IMR-90 (cell line): Measurements from ENCODE around the gene OXNAD1. TPM values are rescaled to one million over a fixed set of nuclear protein-coding genes. Genes with fewer than 3 reads are reported as not detected.

Experiments
- ATAC-seq: fragments of 200-7000 bp; cut with Tn5 transposase; 2 replicates; pipeline ENCODE4 v1.9.1; 2020; ENCODE audit warnings: low read depth, mild to moderate bottlenecking, moderate library complexity
- BruUV-seq: library from RNA; stranded (reverse); fragments of 400-500 nt; replicated peaks from 2 replicates; lab custom pipeline; 2021; lab: Mats Ljungman, UMichigan
- CTCF ChIA-PET: fragments of 300-600 bp; formaldehyde crosslinking; extraction: SDS; loops from one replicate; lab custom pipeline; 2021; ENCODE audit warnings: antibody characterized with exemption; lab: Yijun Ruan, JAX
- POLR2A ChIA-PET: fragments of 300-600 bp; sonication (Branson Sonifier 250); formaldehyde crosslinking; loops from one replicate; lab custom pipeline; 2022; ENCODE audit warnings: antibody characterized with exemption; ENCODE audit not compliant: unreplicated experiment; lab: Charles Lee
- DNase-seq: peaks from one replicate; pipeline ENCODE4 v3.0.0; 2013
- H2AFZ ChIP-seq: replicated peaks from 2 replicates; pipeline ENCODE3; 2013; ENCODE audit warnings: low read length, mild to moderate bottlenecking; ENCODE audit not compliant: poor library complexity
- H2AK5ac ChIP-seq: 2 replicates; pipeline ENCODE4 v1.6.1; 2013; ENCODE audit warnings: low read depth, low read length, inconsistent platforms
- H2AK9ac ChIP-seq: replicated peaks from 2 replicates; pipeline ENCODE3; 2013; ENCODE audit warnings: mild to moderate bottlenecking, low read depth, low read length, moderate library complexity; ENCODE audit not compliant: poor library complexity
- H2BK120ac ChIP-seq: 2 replicates; pipeline ENCODE4 v1.6.1; 2013; ENCODE audit warnings: low read depth, low read length, inconsistent platforms
- H2BK15ac ChIP-seq: 3 replicates; pipeline ENCODE4 v1.6.1; 2013; ENCODE audit warnings: low read depth, low read length, inconsistent platforms
- H2BK20ac ChIP-seq: 2 replicates; pipeline ENCODE4 v1.6.1; 2013; ENCODE audit warnings: low read depth, mild to moderate bottlenecking, inconsistent platforms, low read length, moderate library complexity
- H2BK5ac ChIP-seq: 2 replicates; pipeline ENCODE4 v1.6.1; 2013; ENCODE audit warnings: mild to moderate bottlenecking, low read depth, low read length, inconsistent platforms; ENCODE audit not compliant: poor library complexity, severe bottlenecking
- H3K14ac ChIP-seq: replicated peaks from 2 replicates; pipeline ENCODE4 v1.6.1; 2013; ENCODE audit warnings: low read depth, low read length, inconsistent platforms
- H3K18ac ChIP-seq: 2 replicates; pipeline ENCODE4 v1.6.1; 2013; ENCODE audit warnings: low read depth, low read length, control low read depth
- H3K23ac ChIP-seq: 2 replicates; pipeline ENCODE4 v1.6.1; 2013; ENCODE audit warnings: low read depth, low read length, inconsistent platforms
- H3K27ac ChIP-seq: 2 replicates; pipeline ENCODE4 v1.5.1; 2013; ENCODE audit warnings: mild to moderate bottlenecking, control low read depth, low read length; ENCODE audit not compliant: insufficient read depth
- H3K27me3 ChIP-seq: 2 replicates; pipeline ENCODE4 v1.6.1; 2013; ENCODE audit warnings: low read length; ENCODE audit not compliant: control insufficient read depth, insufficient read depth
- H3K36me3 ChIP-seq: 2 replicates; pipeline ENCODE4 v1.6.1; 2013; ENCODE audit warnings: low read length, mixed read lengths; ENCODE audit not compliant: control insufficient read depth, insufficient read depth
- H3K4ac ChIP-seq: 2 replicates; pipeline ENCODE4 v1.6.1; 2013; ENCODE audit warnings: low read depth, low read length, inconsistent platforms
- H3K4me1 ChIP-seq: 2 replicates; pipeline ENCODE4 v1.6.1; 2013; ENCODE audit warnings: low read length, mixed read lengths; ENCODE audit not compliant: control insufficient read depth, insufficient read depth
- H3K4me2 ChIP-seq: 2 replicates; pipeline ENCODE4 v1.6.1; 2013; ENCODE audit warnings: low read depth, mild to moderate bottlenecking, control low read depth, low read length, moderate library complexity
- H3K4me3 ChIP-seq: 2 replicates; pipeline ENCODE4 v1.5.1; 2013; ENCODE audit warnings: low read depth, mild to moderate bottlenecking, control low read depth, low read length, moderate library complexity; ENCODE audit not compliant: insufficient read depth
- H3K56ac ChIP-seq: 2 replicates; pipeline ENCODE4 v1.6.1; 2013; ENCODE audit warnings: low read length, inconsistent platforms; ENCODE audit not compliant: insufficient read depth; ENCODE audit errors: extremely low read depth
- H3K79me1 ChIP-seq, 2 experiments: 2 replicates each; pipeline ENCODE4 v1.6.1; 2013; ENCODE audit warnings: low read length in 2 of 2, inconsistent platforms in 1 of 2, low read depth in 1 of 2
- H3K9ac ChIP-seq: 2 replicates; pipeline ENCODE4 v1.6.1; 2013; ENCODE audit warnings: low read depth, low read length, control low read depth
- H3K9me1 ChIP-seq: 2 replicates; pipeline ENCODE4 v1.6.1; 2013; ENCODE audit warnings: low read length, inconsistent platforms; ENCODE audit not compliant: insufficient read depth
- H3K9me3 ChIP-seq: 2 replicates; pipeline ENCODE4 v1.6.1; 2013; ENCODE audit warnings: low read length; ENCODE audit not compliant: control insufficient read depth, insufficient read depth
- H4K20me1 ChIP-seq: 2 replicates; pipeline ENCODE4 v1.6.1; 2013; ENCODE audit warnings: low read length, inconsistent platforms; ENCODE audit not compliant: insufficient read depth
- H4K5ac ChIP-seq: 2 replicates; pipeline ENCODE4 v1.6.1; 2013; ENCODE audit warnings: mild to moderate bottlenecking, low read depth, low read length, control low read depth
- H4K8ac ChIP-seq, 2 experiments: 2 replicates each; pipeline ENCODE4 v1.6.1; 2013; ENCODE audit warnings: low read depth in 2 of 2, low read length in 2 of 2, control low read depth in 1 of 2, inconsistent platforms in 1 of 2
- H4K91ac ChIP-seq: 2 replicates; pipeline ENCODE4 v1.6.1; 2013; ENCODE audit warnings: low read depth, low read length, inconsistent platforms; ENCODE audit not compliant: insufficient read depth
- CHD1 ChIP-seq: IDR thresholded peaks from 2 replicates; pipeline ENCODE4 v1.6.1; 2012; ENCODE audit warnings: low read depth, low read length, improper control_type of control experiment
- CTCF ChIP-seq: conservative IDR thresholded peaks from 2 replicates; pipeline ENCODE4 v1.5.1; 2012; ENCODE audit warnings: mild to moderate bottlenecking, low read depth, low read length, improper control_type of control experiment
- FOS ChIP-seq: fragments of 150-350 bp; IDR thresholded peaks from 2 replicates; pipeline ENCODE4 v1.6.1; 2016; ENCODE audit warnings: low read depth, low read length
- MAFK ChIP-seq: IDR thresholded peaks from 2 replicates; pipeline ENCODE4 v1.6.1; 2012; ENCODE audit warnings: low read depth, low read length, improper control_type of control experiment
- NFE2L2 ChIP-seq: fragments of 150-350 bp; IDR thresholded peaks from 2 replicates; pipeline ENCODE4 v1.6.1; 2016; ENCODE audit warnings: low read depth, mild to moderate bottlenecking, low read length
- RAD21 ChIP-seq: IDR thresholded peaks from 2 replicates; pipeline ENCODE4 v1.6.1; 2012; ENCODE audit warnings: low read length, improper control_type of control experiment
- RCOR1 ChIP-seq: IDR thresholded peaks from 2 replicates; pipeline ENCODE4 v1.6.1; 2012; ENCODE audit warnings: mild to moderate bottlenecking, low read length, improper control_type of control experiment; ENCODE audit not compliant: insufficient replicate concordance
- RFX5 ChIP-seq: IDR thresholded peaks from 2 replicates; pipeline ENCODE4 v1.8.0; 2012; ENCODE audit warnings: low read depth, mild to moderate bottlenecking, low read length, moderate library complexity
- SMC3 ChIP-seq: fragments of 150-350 bp; IDR thresholded peaks from 2 replicates; pipeline ENCODE4 v1.6.1; 2016; ENCODE audit warnings: low read depth, mild to moderate bottlenecking, antibody characterized with exemption, low read length, moderate library complexity
- USF2 ChIP-seq: fragments of 150-350 bp; IDR thresholded peaks from 2 replicates; pipeline ENCODE4 v1.6.1; 2017; ENCODE audit warnings: mild to moderate bottlenecking, antibody characterized with exemption, low read length, low read depth
- dilution Hi-C: fragments of 300-500 bp; cut with HindIII; formaldehyde crosslinking; loops from one replicate; pipeline ENCODE4 v1.14.3; 2018; ENCODE audit warnings: low sequenced_read_pairs; ENCODE audit not compliant: unreplicated experiment
- in situ Hi-C: fragments of 300-500 bp; cut with MboI; formaldehyde crosslinking; loops from 3 replicates; pipeline ENCODE4 v1.14.3; 2019; ENCODE audit warnings: low sequenced_read_pairs, inconsistent platforms, mixed read lengths
- intact Hi-C: fragments of 100-400 bp; cut with micrococcal nuclease; formaldehyde crosslinking; loops from 2 replicates; pipeline ENCODE4 v1.10.0; 2022
- polyA plus RNA-seq, 3 experiments: library from polyadenylated mRNA; depleted of rRNA; stranded (reverse); fragments of >200 nt; gene quantifications; 2 replicates each; pipeline ENCODE4 v1.2.3, GENCODE V29; 2012; ENCODE audit warnings: low replicate concordance in 1 of 3
- total RNA-seq: library from RNA; depleted of rRNA; stranded (reverse); fragments of >200 nt; gene quantifications from 2 replicates; pipeline ENCODE4 v1.2.3, GENCODE V29; 2012

OXNAD1 gene
- total and polyA plus RNA-seq, 2 of the 4 experiments (the other 2 are of a cell fraction), result 6.2 to 11.3 TPM

GRCh38 chr3:16229681-16230080 is 35.3 kb upstream of the OXNAD1 start:
- H4K8ac ChIP-seq, result no peak overlapping the region
- H3K4ac ChIP-seq, result no peak overlapping the region
- no peak overlapping the region for H3K18ac ChIP-seq
- no peak overlapping the region for H2BK15ac ChIP-seq
- no peak overlapping the region for H4K5ac ChIP-seq
- no peak overlapping the region for H2AK5ac ChIP-seq
- intact Hi-C loops, result no loop called here
- no peak overlapping the region for H2BK20ac ChIP-seq
- H3K56ac ChIP-seq, result no peak overlapping the region
- no peak overlapping the region for H3K27ac ChIP-seq
- H2AFZ ChIP-seq, result no peak overlapping the region
- no peak overlapping the region for H3K4me3 ChIP-seq
- no peaks in the 10 kb centered on the region for H4K20me1 ChIP-seq
- no peak overlapping the region for H3K9ac ChIP-seq
- H2AK9ac ChIP-seq, result no peak overlapping the region
- H3K14ac ChIP-seq, result no peak overlapping the region
- no peak overlapping the region for H2BK5ac ChIP-seq
- no peak overlapping the region for H2BK120ac ChIP-seq
- DNase-seq (no peak), ATAC-seq (no peak)
- H3K9me1 ChIP-seq, result no peaks in the 10 kb centered on the region
- dilution Hi-C loops, result no loop called here
- no peaks in the 10 kb centered on the region for H3K4me1 ChIP-seq
- no peaks in the 10 kb centered on the region for H3K27me3 ChIP-seq
- no peak overlapping the region for H4K91ac ChIP-seq
- TF ChIP-seq RFX5 (no peak), RAD21 (no peak), FOS (no peak), CTCF (no peak), RCOR1 (no peak), NFE2L2 (no peak), USF2 (no peak), SMC3 (no peak), CHD1 (no peak), MAFK (no peak)
- H3K23ac ChIP-seq, result no peak overlapping the region
- peaks cover 20% of the 10 kb centered on the region for H3K36me3 ChIP-seq
- ChIA-PET CTCF (no interaction called here), POLR2A (no interaction called here)
- H3K9me3 ChIP-seq, result no peaks in the 10 kb centered on the region
- no peaks in the 10 kb centered on the region for H3K79me1 ChIP-seq
- BruUV-seq, result no TSS peak
- in situ Hi-C loops, result loop anchor here (25.0 kb wide), 1 partner anchor 592 kb away; no protein-coding TSS in a partner anchor
- no peak overlapping the region for H3K4me2 ChIP-seq
